Measurements from ENCODE around the gene TIPRL.

DNA sequence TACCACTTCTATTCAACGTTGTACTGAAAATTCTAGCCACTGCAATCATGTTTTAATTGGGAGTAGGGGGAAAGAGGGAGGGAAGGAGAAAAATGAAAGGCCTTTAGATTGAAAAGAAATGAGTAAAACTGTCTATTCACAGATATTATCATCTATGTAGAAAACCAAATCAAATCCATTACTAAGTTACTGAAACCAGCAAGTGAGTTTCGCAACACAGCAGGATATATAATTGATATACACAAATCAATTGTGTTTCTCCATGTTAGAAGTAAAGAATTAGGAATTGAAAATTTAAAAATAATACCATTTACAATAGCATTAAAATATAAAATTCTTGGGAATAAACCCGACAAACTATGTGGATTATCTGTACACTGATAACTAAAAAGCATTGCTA lies 66.3 kb downstream of the TIPRL start:
- TF ChIP-seq GATA2 (IDR thresholded peaks at IDR 0.05; ENCODE audit: low read depth, low read length) (no peak), GATA3 (IDR thresholded peaks at IDR 0.05; ENCODE audit: low read depth, low read length) (no peak)

Measured in SH-SY5Y (cell line).